ENCODE results near the gene PLXDC1. TPM values are rescaled to one million over a fixed set of nuclear protein-coding genes. Genes with fewer than 3 reads are reported as not detected.

The PLXDC1 gene
- total and polyA plus RNA-seq, 2 of the 8 experiments (the other 6 are each of a cell fraction or from before 2014, with no cell fraction given) = 4.1 to 14.6 TPM

DNA sequence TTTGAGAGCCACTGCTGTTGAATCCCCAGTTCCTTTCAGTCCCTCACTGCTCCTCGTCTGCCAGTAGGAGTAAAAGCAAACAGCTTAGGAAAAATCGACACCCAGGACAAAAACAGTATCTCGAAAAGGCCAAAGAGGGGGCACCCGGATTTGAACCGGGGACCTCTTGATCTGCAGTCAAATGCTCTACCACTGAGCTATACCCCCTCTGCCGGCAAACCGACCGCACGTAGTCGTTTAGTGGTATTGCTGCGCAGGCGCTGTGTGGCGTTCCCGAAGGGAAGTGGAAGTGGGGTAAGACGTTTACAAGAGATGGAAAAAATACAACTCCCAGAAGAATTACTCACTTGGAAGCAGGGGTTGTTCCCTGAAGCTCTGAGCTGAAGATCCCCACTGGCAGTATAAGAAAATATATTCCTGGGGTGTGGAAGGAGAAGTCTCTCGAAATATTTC, 2.2 kb upstream of the PLXDC1 start (continued):
- TF ChIP-seq GABPA (IDR thresholded peaks at IDR 0.05; ENCODE audit: borderline replicate concordance, insufficient read depth, low read length) (no peak), TCF12 (IDR thresholded peaks at IDR 0.05; ENCODE audit: low read depth, low read length) (no peak), RAD21 (IDR thresholded peaks at IDR 0.05 in 1 of 2, conservative IDR thresholded peaks at IDR 0.05 in 1 of 2; ENCODE audit: low read depth in 2 of 2, low read length in 2 of 2) (no peak; a peak in 1 of 4 replicates), KDM5A (IDR thresholded peaks at IDR 0.05; ENCODE audit: low read length) (no peak), SAP30 (IDR thresholded peaks at IDR 0.05; ENCODE audit: insufficient read depth, insufficient replicate concordance, low read length) (no peak), CHD2 (IDR thresholded peaks at IDR 0.05; ENCODE audit: low read length) (no peak), TBP (IDR thresholded peaks at IDR 0.05; ENCODE audit: low read depth, low read length) (peak; percentile 100), JUN (IDR thresholded peaks at IDR 0.05; ENCODE audit: low read depth, low read length) (no peak), CBX5 (IDR thresholded peaks at IDR 0.05; ENCODE audit: low read depth, low read length) (no peak), KDM1A (IDR thresholded peaks at IDR 0.05; ENCODE audit: borderline replicate concordance, low read length) (no peak), NANOG (IDR thresholded peaks at IDR 0.05; ENCODE audit: insufficient read depth, low read depth, low read length, poor library complexity, severe bottlenecking) (no peak), NRF1 (IDR thresholded peaks at IDR 0.05; ENCODE audit: low read depth, low read length) (peak; percentile 51; the same call in 1 of the 2 replicates), ATF2 (IDR thresholded peaks at IDR 0.05; ENCODE audit: low read length) (no peak), KDM4A (IDR thresholded peaks at IDR 0.05; ENCODE audit: low read depth, low read length, severe bottlenecking) (no peak), JUND (IDR thresholded peaks at IDR 0.05; ENCODE audit: low read length) (no peak), GTF2F1 (IDR thresholded peaks at IDR 0.05; ENCODE audit: borderline replicate concordance, low read depth, low read length) (no peak), POLR2AphosphoS5 (IDR thresholded peaks at IDR 0.05; ENCODE audit: low read depth, low read length) (0 out of 2 replicates have a peak, but pooled peaks have one; percentile 30), E2F6 (IDR thresholded peaks at IDR 0.05) (no peak), SP1 (IDR thresholded peaks at IDR 0.05; ENCODE audit: low read depth, low read length) (no peak), SIN3A (conservative IDR thresholded peaks at IDR 0.05 in 1 of 2, IDR thresholded peaks at IDR 0.05 in 1 of 2; ENCODE audit: low read depth in 1 of 2, low read length in 2 of 2) (peak; percentile 42 to 67; a peak in 2 of 4 replicates), EGR1 (IDR thresholded peaks at IDR 0.05; ENCODE audit: borderline replicate concordance, low read depth, low read length) (no peak), CHD1 (IDR thresholded peaks at IDR 0.05; ENCODE audit: low read depth, low read length) (no peak), SP2 (IDR thresholded peaks at IDR 0.05; ENCODE audit: low read length) (no peak)

Measured in H1 (cell line).